NOMO-1 treated with dmso at 0.1 percent for 144 hours (cell line): Measurements from ENCODE around the gene RAET1E.
"Not testable (repeated sequence)": the region's sequence is repeated elsewhere in the genome, so short reads cannot be mapped to it uniquely, and the experiment has no call there.

ENCODE experiments used
- DNase-seq: peaks from one replicate; lab custom pipeline; 2025; ENCODE audit not compliant: unreplicated experiment; lab: John Stamatoyannopoulos, UW

The RAET1E gene

DNA sequence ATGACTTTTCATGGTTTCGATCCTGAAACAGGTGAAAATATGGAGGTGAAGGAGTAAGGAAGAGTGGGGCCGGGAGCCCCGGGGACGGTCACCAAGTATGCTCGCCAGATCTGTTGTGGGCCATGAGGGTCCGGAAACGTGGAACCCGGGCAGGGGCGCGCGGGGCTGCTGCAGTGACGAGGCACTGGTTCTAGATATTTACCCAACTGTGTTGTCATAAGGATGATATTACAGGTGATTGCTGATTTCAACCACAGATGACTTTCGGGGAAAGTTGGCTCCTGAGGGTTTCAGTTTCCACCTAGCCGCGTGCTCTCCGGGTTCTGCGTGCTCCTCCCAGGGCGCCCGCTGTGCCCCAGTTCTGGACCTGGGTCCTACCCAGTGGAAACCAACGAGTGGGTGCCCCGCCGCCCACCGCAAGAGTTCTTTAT, 12.8 kb upstream of the RAET1E start:
- DNase-seq = no peak

DNA sequence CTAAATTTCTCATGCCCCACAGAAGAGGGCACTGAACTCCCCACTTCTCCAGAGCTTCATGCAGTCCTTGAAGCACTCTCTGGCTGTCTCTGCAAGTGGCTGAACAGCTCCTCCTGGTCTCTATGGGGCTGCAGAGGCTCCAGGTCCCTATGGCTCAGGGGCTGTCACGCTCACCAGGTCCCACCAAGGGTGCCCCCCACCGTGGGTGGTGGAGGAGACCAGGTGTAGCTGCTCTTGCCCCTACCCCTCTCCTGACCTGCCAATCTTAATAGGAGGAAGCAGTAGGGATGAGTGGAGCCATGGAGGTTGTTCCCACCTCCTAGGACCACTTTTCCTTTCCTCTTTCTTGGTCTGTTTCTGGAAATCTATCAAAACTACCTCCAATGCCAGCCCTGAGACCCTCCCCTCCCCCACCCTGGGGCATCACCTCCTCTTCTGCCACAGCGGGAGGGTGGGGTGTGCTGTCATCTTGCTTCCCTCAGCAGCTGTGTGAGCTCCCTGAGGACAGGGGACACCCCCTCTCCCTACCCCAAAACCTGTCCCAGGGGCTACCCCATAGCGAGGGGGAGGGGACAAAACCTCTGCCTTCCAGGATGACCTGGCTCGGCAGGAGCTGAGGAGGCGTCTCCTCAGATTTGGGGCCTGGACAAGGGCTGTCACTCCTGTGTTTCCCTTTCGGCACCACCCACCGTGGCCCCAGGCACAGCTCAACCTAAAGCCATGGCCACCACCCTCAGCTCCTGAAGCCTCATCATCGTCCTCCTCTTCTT, 12.0 kb upstream of the RAET1E start:
- no peak for DNase-seq

DNA sequence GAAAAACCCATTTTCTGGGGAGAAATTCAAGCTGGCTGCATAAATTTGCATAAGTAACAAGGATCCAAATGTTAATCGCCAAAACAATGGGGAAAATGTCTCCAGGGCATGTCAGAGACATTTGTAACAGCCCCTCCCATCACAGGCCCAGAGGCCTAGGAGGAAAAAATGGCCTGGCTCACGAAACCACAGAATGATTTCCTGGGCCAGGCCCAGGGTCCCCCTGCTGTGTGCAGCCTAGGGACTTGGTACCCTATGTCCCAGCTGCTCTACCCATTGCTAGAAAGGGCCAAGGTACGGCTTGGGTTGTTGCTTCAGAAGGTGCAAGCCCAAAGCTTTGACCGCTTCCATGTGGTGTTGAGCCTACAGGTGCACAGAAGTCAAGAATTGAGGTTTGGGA, 10.6 kb upstream of the RAET1E start:
- not testable (repeated sequence) for DNase-seq

DNA sequence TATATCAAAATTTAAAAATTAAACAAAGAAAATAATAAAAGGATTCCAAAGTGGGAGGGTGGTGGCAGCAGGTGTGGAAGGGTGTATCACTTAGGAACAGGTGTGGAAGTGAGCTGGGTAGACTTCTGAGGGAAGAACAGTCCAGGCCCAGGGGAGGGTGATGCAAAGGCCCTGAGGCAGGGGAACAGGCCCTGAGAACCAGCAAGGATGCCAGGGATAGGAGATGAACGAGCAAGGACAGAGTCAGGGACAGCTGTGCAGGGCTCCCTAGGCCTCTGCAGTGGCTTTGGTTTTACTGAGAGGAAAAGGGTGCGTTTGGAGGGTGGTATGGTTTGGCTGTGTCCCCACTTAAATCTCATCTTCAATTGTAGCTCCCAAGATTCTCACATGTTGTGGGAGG, 9.4 kb upstream of the RAET1E start:
- DNase-seq = no peak

DNA sequence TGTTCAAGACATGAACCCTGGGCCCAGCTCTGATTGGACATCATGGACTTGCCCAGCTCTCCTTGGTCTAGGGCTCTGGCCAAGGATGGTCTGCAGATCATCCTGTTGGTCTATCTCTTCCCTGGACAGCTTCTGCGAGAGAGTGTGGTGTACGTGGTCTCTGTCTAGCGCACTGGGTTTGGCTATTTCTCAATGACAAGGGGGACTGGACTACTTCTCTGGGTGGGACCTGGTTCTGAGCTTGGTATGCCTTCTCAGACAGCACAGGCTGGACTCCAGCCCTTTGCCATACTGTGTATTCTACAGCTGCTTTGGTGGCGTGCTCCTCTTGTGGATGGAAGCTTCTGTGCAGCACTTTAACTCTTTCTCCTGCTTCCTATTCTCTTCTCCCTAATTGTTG, 8.5 kb upstream of the RAET1E start:
- DNase-seq = no peak

DNA sequence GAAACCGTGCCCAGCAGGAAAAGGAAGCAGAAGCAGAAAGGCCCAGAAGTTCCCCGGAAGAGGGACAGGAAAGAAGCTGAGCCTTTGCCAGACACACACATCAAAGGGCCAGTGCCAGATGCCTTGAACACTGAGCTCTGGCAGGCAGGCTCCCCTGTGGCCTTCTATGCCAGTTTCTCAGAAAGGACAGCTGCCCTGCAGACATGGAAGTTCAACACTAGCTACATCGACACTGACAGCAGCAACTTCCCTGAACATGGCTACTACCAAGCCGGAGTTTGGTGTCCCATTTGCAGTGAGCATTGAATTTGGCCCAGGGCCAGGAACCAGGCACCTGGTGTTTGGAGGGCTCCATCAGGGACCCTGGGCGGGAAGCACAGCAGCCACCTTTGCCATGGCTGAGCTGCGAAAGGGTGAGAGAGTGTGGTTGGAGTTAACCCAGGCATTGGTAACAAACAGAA, 8.0 kb upstream of the RAET1E start:
- DNase-seq = no peak

DNA sequence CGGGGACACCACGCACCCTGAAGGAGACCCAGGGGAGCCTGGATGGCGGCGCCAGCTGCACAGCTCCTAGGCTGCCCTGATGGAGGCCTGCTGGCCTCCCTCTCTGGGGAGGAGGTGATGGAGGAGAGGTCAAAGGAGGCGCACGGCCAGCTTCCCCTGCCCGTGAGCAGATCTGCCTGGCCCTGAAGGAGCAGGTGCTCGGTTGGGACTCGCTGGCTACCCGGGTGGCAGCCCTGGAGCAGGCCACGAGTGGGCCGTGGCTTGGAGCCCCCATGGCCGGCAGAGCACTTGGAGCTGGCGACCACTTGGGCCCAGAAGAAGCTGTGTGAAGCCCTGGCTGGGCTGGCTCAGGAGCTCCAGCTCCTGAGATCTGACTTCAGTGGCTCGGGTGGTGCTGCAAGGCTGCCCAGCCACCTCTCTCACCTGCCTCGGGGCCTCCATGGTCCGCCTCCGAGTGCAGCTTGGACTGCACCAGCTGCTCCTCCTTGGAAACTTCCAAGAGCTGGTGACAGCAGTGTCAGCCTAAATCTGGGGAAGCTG, 7.5 kb upstream of the RAET1E start:
- no peak for DNase-seq

DNA sequence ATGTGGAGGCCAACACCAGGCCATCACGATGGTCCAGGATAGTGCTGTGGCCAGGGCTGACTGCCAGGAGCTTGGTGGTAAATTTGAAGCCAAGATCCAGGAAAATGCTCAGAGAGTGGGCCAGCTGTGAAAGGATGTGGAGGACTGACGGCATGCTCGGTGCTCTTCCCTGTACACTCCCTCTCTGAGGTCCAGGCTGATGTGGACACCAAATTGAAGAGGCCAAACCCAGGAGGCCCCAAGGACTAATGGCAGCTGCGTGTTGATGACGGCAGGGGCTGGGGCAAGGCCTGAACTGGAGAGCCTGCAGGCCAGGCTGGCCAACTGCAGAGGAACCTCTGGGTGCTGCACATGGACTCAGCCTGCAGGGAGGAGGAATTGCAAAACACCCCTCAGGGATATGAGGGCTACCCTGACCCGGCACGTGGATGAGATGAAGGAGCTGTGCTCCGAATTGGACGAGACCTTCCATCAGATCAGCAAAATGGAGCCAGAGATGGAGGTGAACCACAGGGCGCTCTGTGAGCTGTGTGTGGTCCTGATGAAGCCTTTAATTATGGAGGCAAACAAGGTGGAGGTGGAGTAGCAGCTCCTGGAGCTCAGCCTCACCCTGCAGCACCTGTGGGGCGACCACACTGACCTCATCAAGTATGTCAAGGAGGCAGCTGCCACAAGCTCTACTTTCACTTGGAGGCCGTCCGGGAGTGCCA, 6.9 kb upstream of the RAET1E start:
- no peak for DNase-seq

DNA sequence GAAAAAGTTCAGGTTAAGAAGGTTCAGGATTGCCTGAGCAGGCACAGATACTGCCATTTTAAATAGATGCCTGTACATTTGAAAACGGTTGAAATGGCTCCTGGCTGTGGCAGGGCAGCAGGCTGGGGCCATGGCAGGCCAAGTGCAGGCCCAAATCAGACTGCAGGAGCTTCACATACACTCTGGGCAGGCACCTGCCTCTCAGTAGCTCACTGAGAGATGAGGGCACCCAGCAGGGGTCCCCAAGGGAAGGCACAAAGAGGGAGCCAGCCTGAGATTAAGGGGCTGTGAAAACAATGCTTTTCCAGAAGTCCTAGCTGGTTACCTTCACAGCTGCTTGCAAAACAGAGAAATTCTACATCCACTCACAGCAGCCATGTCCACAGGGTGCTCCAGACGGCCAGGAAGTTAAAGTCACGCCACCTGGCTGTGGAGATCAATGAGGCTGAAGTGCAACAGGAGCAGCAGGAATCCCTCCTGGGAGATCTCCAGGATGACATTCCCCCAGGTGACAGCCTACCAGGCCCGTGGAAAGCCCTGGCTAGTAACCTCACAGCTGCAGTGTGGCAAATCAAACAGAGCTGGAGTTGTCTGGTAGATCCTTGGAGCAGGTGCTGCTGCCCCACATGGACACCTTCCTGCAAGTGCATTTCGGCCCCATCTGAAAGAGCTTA, 6.2 kb upstream of the RAET1E start:
- DNase-seq = no peak

DNA sequence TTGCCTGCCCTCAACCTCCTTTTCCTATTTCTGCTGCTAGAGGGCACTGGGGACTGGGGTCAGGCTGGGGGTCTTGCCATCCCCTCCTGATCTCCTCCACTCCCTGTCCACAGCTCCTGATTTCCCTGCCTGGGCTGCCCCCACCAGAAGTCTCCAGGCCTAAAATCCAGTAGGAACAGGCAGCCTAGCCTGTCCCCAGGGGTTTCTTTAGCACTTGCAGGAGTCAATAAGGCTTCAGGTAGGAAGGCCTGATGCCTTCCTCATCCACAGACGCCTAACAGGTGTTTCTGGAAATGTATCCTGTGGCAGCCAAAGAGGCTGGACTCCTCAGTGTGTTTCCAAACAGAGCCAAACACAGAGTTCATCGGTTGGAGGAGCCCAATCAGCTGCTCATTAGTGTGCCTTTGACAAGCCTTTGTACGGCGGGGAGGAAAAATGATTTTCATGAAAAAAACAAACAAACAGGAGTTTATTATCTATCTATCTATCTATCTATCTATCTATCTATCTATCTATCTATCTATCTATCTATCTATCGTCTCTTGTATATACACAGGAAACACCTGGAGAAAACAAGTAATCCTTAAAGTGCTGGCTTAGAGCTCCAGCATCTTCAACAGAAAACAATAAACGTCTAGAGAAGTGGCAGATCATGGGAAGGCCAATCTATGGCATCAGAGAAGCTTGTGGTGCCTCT, 3.7 kb upstream of the RAET1E start:
- no peak for DNase-seq

DNA sequence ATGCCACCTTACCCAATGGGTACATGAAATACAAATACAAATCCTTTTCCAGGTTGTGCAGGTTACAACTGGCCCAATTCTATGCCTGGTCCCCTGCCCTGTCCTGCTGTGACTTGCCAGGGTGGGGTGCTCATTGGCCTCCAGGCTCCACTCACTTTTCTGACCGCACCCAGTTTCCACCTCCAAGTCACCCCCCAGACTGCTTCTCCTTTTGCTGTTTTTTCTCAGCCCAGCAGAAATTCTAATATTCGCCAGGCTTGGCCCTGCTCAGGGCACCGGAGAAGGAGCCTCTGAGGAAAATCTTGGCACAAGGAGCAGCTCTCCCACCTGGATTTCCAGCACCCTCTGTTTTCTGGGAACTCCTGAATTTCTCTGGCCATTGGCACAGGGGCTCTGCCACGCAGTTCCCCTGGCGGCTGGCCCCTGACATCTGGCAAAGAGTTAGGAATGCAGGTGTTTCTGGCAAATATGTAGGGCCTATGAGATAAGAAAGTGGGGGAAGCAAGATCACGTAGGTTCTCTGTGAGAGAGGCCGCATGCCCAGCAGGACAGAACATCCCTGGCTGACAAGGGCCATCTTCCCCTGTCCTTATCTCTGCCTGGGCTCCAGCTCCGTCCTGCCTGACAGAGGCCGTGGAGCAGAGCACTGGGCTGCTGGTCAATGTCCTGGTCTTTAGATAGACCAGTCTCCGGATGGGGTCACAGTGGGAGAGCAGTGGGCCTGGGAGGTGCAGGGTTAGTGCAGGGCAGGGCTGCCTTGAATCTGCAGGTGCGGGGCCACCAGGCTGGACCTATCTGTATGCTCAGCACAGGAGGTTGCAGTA, 2.9 kb upstream of the RAET1E start:
- DNase-seq = no peak

DNA sequence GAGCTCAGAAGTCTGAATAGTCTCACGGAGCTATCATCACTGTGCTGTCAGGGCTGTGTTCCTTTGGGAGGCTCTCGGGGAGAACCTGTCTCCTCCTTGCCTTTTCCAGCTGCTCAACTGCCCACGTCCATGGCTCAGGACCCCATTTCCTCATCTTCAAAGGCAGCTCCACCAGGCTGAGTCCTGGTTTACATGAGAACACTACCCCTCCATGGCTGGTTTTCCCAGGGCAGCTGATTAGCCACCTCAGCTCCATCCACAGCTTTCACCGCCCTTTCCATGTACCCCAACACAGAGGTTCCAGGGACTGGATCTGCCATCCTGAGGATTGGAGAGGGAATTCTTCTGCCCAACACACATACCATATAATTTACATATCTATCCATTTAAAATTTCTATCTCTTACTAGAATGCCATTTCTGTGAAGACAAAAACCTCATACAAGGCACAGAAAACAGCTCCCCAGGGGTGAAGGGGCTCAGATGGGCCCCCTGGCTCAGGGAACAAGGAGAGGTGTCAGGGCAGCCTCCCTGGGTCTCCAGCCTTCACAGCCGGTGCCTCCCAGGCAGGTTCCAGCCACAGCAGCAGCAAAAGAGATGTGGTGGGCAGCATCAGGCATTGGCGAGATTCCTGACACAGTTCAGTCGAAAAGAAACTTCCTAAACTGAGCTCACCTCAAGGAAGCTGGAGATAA, 2.2 kb upstream of the RAET1E start:
- DNase-seq = no peak

DNA sequence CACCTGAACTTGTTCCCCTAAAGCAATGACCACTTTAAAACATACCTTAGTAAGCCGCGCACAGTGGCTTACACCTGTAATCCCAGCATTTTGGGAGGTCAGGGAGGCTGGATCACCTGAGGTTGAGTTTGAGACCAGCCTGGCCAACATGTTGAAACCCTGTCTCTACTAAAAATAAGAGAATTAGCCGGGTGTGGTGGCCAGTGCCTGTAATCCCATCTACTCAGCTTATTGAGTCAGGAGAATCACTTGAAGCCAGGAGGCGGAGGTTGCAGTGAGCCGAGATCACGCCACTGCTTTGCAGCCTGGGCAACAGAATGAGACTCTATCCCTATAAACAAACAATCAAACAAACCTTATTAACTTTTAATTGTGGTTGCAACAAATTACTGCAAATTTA, 1.6 kb upstream of the RAET1E start:
- DNase-seq = no peak

DNA sequence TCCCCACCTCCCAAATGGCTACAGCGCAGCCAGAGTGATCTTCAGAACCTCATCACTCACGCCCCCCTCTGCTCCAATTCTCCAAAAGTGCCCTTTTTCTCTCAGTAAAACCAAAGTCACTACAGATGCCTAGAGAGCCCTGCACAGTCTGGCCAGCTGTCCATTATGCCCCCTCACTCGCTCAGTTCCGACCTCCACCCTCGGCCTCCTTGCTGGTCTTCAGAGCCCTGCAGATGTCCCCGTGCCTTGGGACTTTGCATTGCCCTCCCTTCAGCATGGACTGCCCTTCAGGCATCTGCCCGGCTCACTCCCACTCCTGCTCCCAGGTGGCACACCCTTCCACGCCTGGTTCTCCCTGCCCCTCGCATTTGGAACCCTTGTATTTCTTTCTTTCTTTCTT, 1.1 kb upstream of the RAET1E start:
- DNase-seq = no peak

DNA sequence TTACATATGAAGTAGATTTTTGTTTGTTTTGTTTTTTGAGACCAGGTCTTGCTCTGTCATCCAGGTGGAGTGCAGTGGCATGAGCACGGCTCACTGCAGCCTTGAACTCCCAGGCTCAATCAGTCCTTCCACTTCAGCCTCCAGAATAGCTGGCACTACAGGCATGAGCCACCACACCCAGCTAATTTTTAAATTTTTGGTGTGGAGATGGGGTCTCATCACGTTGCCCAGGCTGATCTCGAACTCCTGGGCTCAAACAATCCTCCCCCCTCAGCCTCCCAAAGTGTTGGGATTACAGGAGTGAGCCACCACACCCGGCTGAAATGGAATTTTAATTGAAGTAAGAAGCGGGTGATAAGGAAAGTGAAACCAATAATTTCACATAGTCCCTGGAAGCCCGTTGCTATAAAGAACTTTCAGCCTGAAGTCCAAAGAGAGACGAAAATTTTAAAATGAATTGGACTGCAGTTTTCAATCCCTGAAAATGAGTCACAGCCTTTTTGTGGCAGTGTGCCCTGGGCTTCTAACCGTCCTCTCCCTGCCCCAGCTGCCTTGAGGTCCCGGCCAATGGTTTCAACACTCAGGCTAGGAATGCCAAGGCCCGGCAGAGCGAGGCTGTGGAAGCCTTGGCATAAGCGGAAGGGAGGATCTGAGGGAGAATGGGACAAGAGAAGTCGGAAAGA, 757 bp downstream of the RAET1E start:
- DNase-seq = no peak

DNA sequence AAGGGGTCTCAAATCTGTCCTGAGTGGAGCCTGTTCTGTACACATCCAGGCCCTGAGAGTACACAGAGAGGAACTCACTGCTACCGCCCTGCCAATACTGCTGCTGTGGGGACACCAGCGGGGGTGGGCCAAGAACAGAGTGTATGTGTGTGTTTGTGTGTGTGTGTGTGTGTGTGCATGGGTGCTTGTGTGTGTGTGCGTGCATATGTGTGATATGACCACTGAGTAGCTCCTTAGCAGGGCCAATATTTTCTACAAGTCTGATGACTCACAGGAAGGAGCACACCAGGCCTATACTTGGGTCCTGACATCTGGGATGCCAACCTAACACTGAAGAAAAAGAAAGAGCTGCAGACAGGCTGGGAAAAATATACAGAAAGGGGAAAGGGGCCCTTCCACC, 1.4 kb downstream of the RAET1E start:
- DNase-seq = no peak

DNA sequence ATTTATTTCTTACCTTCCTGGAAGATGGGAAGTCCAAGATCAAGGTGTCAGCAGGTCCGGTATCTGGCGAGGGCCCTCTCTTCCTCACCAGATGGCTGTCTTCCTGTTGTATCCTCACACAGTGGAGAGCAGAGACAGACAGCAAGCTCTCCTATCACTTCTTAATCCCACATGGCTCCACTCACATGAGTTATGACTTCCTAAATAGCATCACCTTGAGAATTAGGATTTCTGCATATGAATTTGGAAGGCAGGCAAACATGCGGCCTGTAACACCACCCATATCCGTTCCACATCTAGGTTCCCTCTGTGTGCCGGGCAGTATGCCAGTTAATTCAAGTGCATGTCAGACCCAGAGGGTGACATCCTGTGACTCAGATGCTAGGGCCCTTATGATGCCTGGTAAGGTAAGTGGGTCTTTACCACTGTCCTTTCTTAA, 2.1 kb downstream of the RAET1E start:
- DNase-seq = no peak

DNA sequence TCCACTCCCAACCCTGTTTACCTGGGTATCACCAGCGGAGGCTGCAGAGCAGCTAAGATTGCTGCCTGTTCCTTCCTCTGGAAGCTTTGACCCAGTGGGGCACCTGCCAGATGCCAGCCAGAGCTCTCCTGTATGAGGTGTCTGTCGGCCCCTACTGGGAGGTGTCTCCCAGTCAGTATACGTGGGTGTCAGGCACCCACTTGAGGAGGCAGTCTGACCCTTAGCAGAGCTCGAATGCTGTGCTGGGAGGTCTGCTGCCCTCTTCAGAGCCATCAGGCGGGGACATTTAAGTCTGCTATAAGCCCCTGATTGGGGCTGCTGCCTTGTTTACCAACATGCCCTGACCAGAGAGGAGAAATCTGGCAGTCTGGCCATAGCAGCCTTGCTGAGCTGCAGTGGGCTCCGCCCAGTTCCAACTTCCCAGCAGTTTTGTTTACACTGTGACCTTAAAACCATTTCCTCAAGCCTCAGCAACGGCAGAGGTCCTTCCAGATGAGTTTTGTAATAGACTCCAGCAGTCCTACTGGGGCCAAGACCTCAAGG, 2.8 kb downstream of the RAET1E start:
- DNase-seq = no peak

DNA sequence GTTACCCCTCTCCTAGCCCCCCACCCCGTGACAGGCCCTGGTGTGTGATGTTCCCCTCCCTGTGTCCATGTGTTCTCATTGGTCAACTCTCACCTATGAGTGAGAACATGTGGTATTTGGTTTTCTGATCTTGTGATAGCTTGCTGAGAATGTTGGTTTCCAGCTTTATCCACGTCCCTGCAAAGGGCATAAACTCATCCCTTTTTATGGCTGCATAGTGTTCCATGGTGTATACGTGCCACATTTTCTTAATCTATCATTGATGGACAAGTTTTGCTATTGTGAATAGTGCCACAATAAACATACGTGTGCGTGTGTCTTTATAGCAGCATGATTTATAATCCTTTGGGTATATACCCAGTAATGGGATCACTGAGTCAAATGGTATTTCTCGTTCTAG, 6.0 kb downstream of the RAET1E start:
- not testable (repeated sequence) for DNase-seq
